H1 (cell line): ENCODE measurements around the gene BAK1. TPM values are rescaled to one million over a fixed set of nuclear protein-coding genes. Genes with fewer than 3 reads are reported as not detected.

Experiments used
- CREB1 ChIP-seq: IDR thresholded peaks from 2 replicates; pipeline ENCODE4 v1.6.1; 2012; ENCODE audit warnings: inconsistent platforms
- EP300 ChIP-seq, 2 experiments: IDR thresholded peaks; 1 replicate in 1 of 2; 2 replicates in 1 of 2; pipeline ENCODE4 v1.6.1; 2011 to 2012; ENCODE audit warnings: low read depth in 2 of 2, low read length in 2 of 2, mild to moderate bottlenecking in 2 of 2, borderline replicate concordance in 1 of 2, inconsistent platforms in 1 of 2, moderate library complexity in 1 of 2
- SIX5 ChIP-seq: IDR thresholded peaks from 2 replicates; pipeline ENCODE4 v1.6.1; 2011; ENCODE audit warnings: mild to moderate bottlenecking, low read depth, low read length
- polyA plus RNA-seq, 7 experiments: library from polyadenylated mRNA; depleted of rRNA in 3 of 7; stranded (reverse) in 5 of 7; unstranded in 2 of 7; fragments of >200 nt in 5 of 7; fragments of 200-250 nt in 2 of 7; gene quantifications; 1 replicate in 5 of 7; 2 replicates in 1 of 7; 4 replicates in 1 of 7; pipeline versions ENCODE4 v1.2.1 to v1.2.3, GENCODE V29; 2011 to 2013; ENCODE audit warnings: missing spikeins in 2 of 7, mixed read lengths in 2 of 7
- total RNA-seq: library from RNA; stranded (reverse); fragmentation: NEBNext Ultra II Directional; extraction: Animal tissue kit (Norgen Biotek cat#: 25700); gene quantifications from 2 replicates; pipeline ENCODE4 v1.2.1, GENCODE V29; 2021
- TF ChIP-seq, protein P1 (sequence below): IDR thresholded peaks from 2 replicates; pipeline ENCODE4 v1.6.1; 2012; ENCODE audit warnings: low read length, inconsistent platforms
- TF ChIP-seq, protein P2 (sequence below): IDR thresholded peaks from 2 replicates; pipeline ENCODE4 v1.6.1; 2012; ENCODE audit warnings: inconsistent platforms

The BAK1 gene
- total and polyA plus RNA-seq, 2 of the 8 experiments (the other 6 are each of a cell fraction or from before 2014, with no cell fraction given) = 43.3 to 43.4 TPM

DNA sequence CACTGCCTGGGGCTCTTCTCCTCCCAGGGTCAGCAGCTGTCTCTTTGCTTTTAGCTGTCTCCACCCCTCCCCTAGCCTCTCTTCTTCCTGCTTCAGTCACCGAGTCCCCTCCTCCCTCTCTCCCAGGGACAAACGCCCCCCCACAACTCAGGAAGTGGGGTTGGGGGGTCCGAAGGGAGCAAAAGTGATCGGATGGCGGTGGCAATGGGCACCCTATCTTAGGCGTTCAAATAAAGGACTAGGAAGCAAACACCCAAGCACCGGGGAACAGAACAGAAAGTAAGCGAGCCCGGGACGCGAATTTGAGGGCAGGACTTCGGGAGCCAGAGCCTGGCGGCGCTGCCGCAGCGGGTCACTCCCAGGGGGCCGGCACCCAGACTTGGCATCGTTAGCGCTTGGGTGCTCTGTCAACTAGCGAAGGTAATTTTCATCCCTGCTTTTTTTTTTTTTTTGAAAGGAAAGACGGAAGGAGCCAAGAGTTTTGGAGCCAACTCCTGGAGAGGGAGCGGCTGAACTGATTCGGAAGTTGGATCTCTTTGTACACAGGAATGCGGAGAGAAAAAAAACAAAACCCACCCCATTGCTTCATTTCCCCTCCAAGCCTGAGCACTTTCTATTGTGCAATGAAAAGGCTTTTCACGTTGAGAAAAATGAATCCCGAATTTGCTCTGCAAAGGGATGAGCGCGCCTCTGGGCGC lies 40.2 kb upstream of the BAK1 start (continued):
- TF ChIP-seq CREB1 (no peak), SIX5 (no peak), EP300 (IDR thresholded peaks at IDR 0.05; ENCODE audit: borderline replicate concordance in 1 of 2, low read depth in 2 of 2, low read length in 2 of 2) (no peak)
- TF ChIP-seq, protein P1, sequence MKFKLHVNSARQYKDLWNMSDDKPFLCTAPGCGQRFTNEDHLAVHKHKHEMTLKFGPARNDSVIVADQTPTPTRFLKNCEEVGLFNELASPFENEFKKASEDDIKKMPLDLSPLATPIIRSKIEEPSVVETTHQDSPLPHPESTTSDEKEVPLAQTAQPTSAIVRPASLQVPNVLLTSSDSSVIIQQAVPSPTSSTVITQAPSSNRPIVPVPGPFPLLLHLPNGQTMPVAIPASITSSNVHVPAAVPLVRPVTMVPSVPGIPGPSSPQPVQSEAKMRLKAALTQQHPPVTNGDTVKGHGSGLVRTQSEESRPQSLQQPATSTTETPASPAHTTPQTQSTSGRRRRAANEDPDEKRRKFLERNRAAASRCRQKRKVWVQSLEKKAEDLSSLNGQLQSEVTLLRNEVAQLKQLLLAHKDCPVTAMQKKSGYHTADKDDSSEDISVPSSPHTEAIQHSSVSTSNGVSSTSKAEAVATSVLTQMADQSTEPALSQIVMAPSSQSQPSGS = no peak
- TF ChIP-seq, protein P2, sequence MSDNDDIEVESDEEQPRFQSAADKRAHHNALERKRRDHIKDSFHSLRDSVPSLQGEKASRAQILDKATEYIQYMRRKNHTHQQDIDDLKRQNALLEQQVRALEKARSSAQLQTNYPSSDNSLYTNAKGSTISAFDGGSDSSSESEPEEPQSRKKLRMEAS = no peak
- TF ChIP-seq, all 59 proteins: peak for 5
